Measurements from ENCODE around the gene SYNE2.
"Not testable (repeated sequence)": the region's sequence is repeated elsewhere in the genome, so short reads cannot be mapped to it uniquely, and the experiment has no call there.

Gene SYNE2

DNA sequence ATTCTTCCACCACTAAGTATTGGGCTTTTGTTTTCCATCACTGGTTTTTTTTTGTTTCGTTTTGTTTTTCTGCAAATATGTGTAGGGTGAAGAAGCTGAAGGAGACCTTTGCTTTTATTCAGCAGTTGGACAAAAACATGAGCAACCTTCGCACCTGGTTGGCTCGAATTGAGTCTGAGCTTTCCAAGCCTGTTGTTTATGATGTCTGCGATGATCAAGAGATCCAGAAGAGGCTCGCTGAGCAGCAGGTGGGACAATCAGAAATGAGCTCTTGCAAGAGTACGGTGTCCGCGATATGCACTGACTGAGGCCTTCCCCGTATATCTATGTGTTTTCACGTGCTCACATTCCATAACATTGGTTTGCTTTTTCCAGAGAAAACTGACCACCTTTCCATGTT lies 349.9 kb downstream of the SYNE2 start:
- FAIRE-seq, result no peak

DNA sequence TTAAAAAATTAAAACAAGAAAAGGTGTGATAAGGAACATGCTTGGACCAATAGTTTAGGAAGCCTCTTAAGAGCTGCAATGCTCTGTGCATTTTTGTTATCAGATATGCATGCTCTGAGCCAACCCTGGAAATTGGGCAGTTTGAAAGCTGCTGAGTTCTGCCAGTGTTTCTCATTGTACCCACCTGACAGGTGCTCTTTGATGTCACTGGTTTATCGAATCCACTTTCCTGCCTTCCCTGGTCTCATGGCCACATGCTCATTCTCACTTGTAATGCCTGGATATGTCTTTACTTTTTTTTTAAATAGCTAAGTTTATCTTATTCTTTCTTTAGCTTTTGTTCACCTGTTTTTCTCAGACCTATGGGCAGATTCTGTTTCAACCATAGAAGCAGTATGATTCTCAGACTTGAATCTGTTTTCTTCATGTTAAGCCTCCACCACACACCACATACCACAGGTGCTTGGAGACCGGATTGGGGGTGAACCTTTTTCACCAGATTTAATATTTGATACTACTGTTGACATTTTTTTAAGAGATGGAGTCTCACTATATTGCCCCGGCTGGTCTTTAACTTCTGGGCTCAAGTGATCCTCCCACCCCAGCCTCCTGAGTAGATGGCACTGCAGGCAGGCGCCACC lies 350.7 kb downstream of the SYNE2 start:
- no peak for FAIRE-seq

DNA sequence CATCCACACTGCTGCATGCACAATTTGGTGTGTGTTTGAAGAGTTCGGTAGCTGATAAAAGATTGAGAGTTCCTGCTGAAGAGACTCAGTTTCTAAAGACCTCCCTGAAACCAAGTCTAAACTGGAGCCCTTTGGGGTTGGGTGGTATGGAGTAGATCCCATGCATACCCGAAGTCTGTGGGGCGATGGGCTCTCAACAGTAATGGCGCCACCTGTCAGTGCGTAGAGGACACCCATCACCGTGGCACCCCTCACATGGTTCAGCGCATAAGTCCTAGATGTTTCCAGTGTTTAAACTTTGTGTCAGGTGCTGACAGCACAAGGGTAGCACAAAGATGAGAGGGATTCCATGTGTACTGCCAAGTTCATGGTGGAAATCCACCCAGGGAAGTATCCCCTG lies 355.5 kb downstream of the SYNE2 start:
- FAIRE-seq, result no peak

DNA sequence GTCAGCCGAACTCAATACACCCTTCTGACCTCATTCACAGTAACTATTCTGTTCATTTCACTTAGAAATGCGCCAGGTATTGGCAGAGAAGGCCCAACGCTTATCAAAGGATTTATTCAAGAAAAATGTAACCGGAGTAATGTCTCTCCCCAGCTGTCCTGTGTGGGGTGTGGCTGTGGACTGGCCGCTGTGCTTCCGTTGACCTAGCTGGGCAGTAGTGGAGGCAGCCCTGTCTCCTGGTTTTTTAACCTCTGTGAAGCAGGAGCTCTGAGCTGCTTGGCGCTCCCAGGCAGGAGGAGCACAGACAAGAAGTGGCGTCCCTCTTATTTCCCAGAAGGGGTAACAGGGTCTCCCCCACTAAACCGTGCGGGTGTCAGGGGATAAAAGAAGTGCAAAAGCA lies 356.2 kb downstream of the SYNE2 start:
- no peak for FAIRE-seq

DNA sequence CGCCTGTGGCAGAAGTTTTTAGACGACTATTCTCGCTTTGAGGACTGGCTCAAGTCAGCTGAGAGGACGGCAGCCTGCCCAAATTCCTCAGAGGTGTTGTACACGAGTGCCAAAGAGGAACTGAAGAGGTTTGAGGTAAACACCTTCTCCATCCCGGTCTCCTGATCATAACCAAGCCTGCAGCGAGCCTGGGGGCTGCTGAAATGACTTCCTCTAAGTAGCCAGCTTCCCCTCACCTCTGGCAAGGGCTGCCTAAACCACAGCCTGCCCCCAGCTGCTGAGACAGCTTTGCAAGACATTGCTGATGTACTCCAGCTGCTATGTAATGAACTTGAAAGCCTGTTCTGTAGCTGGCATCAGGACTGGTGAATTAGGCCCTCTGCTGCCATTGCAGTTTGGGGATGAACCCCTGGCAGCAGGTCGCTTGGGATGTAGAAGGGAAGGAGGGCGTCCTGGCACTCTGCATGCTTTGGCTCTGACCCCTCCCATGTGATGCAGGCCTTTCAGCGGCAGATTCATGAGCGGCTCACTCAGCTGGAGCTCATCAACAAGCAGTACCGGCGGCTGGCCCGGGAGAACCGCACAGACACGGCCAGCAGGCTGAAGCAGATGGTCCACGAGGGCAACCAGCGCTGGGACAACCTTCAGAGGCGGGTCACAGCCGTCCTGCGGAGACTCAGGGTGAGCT lies 356.8 kb downstream of the SYNE2 start:
- no peak for FAIRE-seq

DNA sequence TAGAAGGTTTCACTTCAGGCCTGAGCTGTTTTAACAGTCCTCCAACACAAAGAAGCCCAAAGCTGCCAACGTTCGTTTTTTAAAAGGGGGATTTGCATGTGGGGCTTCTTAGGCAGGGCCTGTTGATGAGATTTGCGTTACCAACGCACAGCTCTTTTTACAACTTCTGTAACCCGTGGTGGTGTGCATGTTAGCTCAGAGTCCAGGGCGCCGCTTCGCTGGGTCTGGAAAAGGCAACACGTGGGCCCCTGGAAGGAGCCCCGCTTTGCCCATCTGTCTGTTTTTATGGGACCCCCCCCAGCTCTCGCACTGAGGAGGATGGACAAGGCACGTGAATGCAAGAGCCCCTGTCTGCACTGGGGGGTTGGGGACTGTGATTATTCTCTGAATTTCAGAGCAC lies 357.4 kb downstream of the SYNE2 start:
- no peak for FAIRE-seq

DNA sequence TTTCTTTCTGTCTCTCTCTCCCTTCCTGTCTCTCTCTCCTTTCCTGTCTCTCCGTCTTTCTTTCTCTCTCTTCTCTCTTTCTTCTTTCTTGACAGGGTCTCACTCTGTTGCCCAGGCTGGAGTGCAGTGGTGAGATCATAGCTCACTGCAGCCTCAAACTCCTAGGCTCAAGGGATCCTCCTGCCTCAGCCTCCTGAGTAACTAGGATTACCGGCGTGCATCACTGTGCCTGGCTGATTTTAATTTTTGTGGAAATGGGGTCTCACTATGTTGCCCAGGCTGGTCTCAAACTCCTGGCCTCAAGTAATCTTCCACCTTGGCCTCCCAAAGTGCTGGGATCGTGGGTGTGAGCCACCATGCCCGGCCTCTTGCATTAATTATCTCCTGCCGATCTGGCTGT lies 358.1 kb downstream of the SYNE2 start:
- FAIRE-seq, result not testable (repeated sequence)

DNA sequence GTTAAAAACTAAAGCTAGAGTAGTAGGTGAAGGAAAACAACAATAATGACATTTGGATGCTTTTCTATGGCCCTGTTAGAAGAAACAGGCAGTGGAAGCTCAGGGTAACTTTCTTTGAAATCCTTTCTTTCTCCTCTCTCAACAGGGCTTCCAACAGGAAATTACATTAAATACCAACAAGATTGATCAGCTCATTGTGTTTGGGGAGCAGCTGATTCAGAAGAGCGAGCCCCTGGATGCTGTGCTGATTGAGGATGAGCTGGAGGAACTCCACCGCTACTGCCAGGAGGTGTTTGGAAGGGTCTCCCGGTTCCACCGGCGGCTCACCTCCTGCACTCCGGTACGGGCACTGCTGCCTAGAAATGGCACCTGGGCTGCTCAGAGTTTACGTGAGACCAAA lies 359.9 kb downstream of the SYNE2 start:
- FAIRE-seq, result no peak

DNA sequence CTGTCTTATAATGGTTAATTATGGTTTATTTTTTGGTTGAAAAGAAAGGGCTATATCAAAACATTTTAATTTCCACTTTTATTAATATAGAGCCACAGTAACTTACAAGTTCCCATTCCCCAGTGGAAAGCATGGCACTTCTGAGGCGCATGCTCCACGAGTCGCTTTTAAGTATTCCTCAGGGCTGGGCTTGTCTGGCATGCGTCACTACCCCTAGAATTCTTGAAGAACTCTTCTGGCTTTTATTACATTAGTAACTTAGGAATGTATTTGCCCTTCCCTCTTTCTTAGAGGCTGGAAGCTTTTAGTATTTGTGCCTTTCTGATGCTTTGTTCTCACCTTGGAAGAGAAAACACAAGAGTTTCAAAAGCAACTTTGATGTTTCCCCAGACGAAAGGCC lies 360.3 kb downstream of the SYNE2 start:
- no peak for FAIRE-seq

DNA sequence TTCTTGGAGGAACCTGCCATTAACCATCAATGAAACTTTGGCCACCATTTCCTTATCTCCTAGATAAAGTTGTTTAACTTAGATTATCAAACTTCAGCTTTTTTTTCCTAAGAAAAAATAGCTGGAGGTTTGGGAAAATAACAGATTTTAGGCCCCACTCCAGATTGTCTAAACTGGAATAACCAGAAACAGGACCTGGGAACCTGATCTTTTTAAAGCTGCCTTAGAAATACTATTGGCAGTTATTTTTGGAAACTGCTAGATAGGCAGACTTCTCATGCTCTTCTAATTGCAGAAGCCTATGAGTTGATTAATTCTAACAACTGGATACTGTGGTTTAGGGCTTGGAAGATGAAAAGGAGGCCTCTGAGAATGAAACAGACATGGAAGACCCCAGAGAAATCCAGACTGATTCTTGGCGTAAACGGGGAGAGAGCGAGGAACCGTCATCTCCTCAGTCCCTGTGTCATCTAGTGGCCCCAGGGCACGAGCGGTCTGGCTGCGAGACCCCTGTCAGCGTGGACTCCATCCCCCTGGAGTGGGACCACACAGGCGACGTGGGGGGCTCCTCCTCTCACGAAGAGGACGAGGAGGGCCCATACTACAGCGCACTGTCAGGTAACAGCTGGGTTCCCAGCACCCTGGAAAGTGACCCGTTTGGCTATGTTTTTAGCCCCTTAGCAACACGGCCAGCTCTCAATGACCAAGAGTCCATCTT lies 361.2 kb downstream of the SYNE2 start:
- no peak for FAIRE-seq

DNA sequence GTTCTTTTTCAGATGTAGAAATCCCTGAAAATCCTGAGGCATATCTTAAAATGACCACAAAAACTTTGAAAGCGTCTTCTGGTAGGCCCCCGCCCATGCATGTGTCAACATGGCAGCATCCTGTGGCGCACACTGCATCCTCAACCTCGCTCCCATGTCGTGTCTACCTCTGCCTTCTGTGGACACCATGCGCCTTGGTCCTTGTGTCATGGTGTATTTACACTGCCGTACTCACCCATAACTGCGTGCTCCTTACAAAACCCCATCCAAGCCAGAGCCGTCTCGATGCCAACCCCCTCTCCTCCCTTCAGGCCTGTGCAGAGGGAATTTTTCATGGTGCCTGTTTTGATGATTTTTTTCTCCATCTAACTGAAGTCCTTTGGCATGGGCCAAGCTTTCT lies 362.5 kb downstream of the SYNE2 start:
- FAIRE-seq, result no peak

DNA sequence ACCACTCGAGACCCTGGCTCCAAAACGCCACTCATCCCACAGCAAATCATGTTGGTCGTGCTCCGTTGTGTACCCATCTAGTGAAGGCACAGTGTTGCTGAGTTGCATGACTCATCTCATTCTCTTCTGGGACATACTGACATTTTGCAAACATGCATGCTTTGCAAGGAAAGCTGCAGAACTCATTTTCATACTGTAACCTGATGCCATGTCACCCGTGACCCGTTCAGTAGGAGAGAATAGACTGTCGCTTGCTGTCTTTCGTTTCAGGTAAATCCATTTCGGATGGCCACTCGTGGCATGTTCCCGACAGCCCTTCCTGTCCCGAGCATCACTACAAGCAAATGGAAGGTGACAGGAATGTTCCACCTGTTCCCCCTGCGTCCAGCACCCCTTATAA lies 363.2 kb downstream of the SYNE2 start:
- no peak for FAIRE-seq

DNA sequence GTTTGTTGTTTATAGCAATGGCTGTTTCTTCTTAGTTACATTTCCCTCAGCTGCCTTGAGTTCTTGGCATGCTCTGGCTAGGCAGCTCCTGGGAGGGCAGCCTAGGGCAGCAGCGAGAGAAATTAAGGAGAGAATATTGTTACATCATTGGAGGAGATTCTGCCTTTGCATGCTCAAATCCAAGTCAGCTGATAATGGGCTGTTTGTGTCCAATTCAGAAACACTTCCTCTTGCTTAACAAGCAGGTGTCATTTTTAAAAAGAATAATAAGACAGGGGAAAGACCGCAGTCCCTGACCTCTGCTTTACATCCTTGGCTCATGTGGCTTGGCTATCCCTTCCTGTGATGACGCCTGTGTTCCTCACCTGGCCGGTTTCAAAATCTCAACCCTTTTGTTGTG lies 364.5 kb downstream of the SYNE2 start:
- no peak for FAIRE-seq

DNA sequence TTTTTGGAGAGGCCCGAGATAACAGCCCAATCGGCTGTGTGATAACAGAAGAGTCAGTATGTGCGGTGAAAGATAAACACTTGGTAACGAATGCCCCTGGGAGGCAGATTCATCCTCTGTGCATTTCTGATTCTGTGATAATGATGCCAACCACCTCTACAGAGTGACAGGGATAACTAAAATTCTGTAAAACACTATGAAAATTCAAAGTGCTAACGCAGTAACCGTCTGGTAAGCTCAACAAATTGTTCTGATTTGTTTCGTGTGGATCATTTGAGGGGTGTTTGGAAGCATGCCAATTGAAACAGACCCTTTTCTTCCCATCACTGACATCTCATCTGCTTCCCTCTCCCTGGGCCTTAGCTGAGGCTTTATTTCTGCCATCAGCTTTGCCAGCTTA lies 365.0 kb downstream of the SYNE2 start:
- no peak for FAIRE-seq

DNA sequence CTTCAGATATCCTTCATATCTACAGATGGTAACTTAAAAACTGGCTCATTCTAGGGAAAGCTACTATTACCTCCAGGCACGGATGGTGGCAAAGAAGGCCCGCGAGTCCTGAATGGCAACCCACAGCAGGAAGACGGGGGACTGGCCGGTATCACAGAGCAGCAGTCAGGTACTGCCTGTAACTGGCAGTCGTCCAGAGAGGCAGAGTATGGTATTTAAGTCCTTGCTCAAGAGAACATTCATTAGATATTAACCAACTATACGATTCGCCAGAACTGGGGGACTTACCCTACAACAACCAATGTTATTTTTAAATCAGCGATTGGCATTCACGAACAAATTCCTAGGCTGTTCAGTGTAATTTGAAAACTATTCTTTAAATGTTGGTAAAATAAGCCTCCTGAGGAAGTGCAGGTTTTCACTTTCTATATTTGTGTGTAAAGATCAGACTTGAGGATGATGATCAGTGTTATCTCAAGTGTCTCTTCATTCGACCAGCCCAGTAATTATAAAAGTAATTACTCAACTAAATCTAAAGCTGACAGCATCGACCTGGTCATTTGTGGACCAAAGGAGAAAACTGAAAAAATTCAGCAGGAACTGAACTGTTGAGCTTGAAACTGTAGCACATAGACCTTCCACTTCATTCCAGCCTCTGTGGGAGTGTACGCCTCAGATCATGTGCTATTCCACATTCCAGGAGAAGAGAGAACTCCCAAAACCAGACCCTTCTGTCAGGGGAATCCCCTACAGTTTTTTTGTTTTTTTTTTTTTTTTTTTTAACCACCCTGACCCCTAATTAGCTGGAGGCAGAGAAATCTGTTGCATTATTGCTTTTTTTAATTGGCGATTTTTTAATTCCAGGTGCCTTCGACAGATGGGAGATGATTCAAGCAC lies 365.8 kb downstream of the SYNE2 start:
- no peak for FAIRE-seq

DNA sequence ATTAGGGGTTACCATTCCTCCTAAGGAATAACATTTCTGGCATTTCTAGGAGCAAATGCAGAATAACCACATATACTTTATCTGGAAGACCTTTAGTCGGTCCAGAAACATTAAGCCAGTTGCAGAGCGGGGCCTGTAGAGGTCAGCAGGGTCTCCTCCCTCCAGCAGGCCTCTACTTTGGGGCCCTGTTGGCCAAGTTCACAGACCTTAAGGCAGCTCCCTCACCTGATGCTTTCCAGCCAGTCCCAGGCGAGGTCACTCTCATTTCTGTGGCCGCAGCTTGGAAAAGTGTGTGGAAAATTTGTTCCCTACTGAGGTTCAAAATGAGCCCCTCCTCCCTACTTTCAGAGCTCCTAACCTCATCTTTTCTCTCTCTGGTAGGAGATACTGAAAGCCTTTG lies 367.3 kb downstream of the SYNE2 start:
- FAIRE-seq, result no peak

DNA sequence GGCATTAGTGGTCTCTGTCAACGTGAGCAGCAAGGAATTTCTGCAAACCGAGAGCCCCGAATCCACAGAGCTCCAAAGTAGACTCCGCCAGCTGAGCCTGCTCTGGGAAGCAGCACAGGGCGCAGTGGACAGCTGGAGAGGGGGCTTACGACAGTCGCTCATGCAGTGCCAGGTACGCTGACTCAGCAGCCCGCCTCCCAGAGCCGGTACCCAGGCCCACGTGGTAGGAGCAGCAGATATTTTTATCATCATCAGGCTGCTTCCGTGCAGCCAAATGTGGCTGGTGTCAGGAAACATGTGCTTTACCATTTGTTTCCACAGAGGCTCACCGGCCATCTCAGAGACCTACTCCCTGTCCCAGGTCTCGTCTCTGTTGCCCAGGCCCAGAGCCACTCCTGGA lies 367.7 kb downstream of the SYNE2 start:
- no peak for FAIRE-seq

DNA sequence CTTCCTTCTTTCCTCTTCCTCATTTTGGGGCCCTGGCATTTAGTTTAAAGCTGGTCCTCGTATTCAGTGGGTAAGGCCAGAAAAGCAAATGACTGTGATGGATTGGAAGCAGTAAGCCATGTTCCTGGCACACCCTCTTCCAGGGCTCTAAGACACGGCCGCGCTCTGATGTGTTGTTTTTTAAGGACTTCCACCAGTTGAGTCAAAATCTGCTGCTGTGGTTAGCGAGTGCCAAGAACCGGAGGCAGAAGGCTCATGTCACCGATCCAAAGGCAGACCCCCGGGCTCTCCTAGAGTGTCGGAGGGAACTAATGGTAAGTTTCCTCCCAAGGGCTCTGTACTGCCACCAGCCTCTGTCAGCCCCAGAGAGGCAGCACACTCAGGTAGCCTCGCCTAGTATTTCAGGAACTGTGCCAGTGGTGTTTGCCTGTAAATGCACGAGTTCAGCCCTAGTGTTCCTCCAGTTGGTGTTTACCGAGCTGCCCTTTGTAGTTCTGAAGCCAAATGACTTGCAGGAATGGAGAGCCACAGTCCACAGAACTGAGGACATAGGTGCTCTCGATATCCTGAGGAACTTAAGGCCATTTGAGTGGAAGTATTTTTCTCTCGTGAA lies 368.7 kb downstream of the SYNE2 start:
- FAIRE-seq, result no peak

DNA sequence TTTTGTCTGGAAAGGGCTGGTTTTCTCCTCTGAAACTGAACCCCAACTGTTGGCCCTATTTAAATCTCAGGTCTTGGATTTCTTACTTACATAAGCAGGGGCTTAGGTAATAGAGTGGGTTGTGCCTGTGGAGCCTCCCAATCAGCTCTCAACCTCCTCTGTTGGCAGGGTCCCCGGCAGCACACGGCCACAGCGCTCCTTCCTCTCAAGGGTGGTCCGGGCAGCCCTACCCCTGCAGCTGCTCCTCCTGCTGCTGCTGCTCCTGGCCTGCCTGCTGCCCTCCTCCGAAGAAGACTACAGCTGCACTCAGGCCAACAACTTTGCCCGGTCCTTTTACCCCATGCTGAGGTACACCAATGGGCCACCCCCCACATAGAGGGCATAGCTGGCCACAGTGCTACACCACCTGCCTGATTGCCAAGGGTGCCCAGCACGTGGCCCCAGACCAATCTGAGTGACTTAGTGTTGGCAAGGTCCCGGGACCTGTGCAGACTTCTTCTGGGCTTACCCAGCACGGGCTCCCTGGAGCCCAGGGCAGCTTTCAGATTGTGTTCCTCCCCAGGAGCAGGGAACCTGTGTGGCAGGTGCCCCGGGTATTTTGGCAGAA lies 372.4 kb downstream of the SYNE2 start:
- no peak for FAIRE-seq

DNA sequence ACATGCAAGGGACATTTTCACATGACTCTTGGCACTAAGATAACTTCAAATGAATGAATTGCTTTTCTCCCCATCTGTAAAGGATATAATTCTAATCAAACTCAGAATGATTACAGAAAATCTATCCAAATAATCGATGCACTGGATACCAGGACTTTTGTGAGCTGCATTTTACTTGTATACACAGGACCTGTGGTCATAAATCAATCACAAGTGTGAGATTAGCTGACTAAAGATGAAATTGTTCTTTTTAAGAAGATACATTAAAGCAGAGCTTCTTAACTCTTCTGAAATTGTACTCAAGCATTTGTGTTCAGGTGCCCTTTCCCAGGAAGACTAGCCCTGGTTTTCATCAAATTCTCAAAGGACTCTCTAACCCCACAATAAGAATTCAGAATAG lies 375.1 kb downstream of the SYNE2 start:
- no peak for FAIRE-seq

DNA sequence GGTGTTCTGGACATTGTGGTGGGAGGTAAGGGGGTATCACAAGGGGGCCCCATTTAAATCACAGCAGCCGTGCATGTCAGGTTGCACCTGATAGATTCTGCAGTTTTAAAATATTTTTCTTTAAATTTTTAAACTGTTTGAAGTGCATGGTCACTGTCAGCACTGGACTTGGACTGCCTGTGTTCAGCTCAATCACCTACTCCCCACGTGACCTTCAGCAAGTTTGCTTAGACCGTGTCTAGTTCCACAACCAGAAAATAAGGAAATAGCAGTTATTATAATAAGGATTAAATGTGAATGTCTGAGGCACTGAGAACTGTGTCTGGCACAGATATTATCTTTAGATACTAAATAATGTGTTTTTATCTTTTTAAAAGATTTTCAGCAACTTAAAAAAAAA lies 376.7 kb downstream of the SYNE2 start:
- FAIRE-seq, result no peak

DNA sequence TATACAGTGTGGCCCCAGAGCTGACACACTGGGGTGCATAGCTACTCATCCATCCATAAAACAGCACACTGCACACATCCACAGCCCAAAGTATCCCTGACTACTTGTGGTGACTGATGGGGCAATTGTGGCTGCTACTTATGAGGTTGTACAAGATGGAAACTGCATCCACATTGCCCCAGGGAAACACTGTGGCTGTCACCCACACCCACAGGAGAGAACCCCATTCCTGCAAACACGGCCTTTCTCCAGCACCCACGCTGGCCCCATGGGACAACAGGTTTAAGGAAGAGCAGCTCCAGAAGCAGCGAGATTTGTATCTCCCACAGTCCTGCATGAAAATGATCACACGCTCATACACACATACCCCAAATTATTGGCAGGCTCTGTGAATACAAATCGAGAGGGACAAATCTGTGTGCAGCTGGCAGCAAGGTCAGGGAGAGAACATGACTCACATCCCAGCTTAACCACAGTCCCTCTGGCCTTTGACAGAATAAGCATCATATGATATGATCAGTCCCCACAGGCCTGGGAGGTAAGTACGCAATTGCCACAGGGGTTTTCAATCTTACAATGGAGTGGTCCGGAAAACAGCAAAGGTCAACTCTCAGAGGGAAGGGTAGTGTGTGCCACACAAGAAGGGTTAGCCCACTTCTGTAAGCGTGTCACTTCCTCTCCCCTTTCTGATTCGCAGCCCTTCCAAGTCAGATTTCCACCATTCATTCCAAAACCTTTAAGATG lies 379.5 kb downstream of the SYNE2 start:
- FAIRE-seq, result no peak

Measured in TTC549 (cell line).